CD1c-positive myeloid dendritic cell (primary cell): ENCODE results near the gene SMU1.

Experiments
- DNase-seq: peaks from one replicate; pipeline ENCODE4 v3.0.0-alpha.2; 2016; ENCODE audit errors: extremely low spot score

Gene SMU1

GRCh38 chr9:33044677-33045282 is 31.7 kb downstream of the SMU1 start:
- DNase-seq, result no peak

GRCh38 chr9:33044162-33044673 is 32.3 kb downstream of the SMU1 start:
- peak; percentile 96 for DNase-seq

GRCh38 chr9:33043671-33044070 is 32.8 kb downstream of the SMU1 start:
- peak; percentile 33 for DNase-seq

DNA sequence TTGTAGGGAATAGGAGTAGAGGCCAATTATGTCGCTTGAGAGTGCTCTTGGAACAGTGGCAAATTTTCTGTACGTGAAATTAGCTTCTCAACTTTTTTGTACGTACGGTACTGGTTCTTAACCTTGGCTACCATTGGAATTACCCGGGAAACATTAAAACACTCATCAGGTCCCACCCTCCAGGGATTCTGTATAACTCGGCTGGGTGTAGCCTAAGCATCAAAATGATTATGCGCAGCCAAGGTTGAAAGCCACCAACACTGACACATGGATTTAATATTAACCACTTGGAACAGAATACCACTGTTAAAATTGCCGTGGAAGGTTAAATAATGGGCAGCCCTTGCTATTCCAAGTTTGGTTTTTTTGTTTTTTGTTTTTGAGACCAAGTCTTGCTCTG is 34.0 kb downstream of the SMU1 start:
- no peak for DNase-seq

GRCh38 chr9:33041432-33042188 is 34.9 kb downstream of the SMU1 start:
- DNase-seq, result peak; percentile 68

GRCh38 chr9:33040792-33041431 is 35.6 kb downstream of the SMU1 start:
- DNase-seq, result no peak

DNA sequence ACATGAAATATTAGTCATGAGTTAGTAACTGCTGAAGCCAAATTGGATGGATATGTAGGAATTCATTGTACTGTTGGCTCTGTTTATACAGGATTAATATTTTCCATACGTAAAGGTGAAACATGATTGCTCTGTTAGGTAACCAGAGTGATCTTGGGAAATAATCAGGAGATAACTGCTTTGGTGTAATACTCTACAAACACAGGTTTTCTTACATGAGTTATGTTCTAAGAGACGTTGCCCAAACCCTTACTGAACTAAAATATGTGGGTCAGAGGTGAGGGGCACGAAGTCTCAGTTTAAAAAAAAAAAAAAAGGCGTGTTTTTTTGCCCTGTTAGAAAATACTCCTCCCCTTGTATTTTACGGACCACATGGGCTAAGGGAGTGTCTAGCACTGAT is 43.6 kb downstream of the SMU1 start:
- no peak for DNase-seq

DNA sequence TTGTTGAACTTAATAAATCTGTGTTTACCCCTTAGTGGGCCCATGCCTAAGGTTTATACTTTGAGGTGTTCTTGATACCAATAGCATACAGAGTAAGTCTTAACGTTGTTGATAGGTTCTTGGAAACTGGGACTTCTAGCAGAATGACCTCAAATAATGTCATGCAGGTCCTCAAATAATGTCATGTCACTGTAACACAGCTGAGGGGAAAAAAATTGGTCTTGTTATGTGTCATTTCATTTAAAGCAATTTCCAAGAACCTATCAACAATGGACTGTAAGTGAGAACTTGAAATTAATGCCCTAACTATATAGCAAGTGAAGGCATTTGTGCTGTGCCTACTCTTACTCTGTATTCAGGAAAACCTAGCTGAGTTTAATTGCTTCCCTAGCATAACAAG is 44.2 kb downstream of the SMU1 start:
- no peak for DNase-seq

DNA sequence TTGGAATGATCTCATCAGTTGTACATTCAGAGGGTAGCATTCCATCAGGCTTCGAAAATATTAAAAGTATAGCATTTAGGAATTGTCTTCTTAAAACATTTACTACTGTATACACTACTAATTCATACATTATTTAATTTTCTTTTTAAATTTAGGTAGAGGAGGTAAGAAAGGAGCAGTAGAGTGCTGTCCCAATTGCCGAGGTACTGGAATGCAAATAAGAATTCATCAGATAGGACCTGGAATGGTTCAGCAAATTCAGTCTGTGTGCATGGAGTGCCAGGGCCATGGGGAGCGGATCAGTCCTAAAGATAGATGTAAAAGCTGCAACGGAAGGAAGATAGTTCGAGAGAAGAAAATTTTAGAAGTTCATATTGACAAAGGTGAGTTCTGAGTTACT is 46.2 kb downstream of the SMU1 start:
- no peak for DNase-seq

DNA sequence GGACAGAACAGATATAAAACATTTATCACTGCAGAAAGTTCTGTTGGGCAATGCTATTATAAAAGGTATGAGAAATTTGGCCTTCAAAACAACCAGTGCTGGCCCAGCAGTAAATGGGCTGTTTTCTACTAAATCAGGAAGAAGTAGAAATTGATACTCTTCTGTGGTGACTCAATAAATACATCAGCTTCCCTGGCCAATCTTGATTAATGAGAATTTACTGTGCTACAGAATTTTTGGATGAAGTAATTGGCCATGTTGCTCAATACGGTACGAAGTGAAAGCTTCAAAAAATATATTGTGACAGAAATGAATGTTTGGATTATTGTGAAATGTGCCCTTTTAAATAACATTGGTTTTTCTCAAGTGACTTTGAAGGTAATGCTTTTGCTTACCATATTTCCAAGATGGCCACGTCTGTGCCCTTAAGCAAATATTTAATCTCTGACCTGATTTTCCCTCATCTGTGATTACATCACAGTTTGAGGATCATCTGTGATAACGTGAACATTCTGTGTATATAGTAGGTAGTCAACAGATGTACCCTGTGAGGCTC is 47.2 kb downstream of the SMU1 start:
- peak; percentile 69 for DNase-seq

DNA sequence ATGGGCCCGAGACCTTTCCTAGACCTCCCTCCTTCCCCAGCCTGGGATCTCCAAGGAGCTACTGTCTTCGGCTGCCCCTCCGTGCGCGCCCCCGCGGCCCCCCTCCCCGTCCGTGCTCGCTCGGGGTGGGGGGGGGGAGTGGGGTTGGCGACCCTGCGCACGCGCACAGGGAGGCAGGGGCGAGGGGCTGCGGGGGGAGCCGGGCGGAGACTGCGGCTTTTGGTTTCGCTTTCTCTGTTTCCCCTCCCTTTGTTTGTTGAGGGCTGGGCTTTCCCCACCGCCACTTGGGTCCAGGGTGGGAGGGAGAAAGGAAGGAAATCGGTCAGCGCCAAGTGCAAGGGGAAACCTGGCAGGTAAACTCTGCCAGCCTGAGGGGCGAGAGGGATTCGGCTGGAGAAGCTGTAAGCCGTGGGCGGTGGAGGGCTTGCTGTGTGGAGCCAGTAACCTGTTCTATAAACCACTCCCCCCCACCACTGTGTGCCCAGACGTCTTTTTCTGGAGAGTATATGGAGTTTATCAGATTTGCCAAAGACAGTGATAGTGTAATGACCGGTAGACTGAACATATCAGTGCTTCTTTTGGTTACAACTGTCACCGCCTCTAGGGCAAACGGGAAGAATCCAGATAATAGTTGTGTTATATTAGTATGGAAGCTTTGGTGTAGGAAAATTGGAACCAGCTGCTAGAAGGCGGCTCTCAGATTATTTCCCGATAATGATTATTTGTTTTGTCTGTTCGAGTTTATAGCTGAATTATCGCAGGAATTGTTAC is 50.7 kb downstream of the SMU1 start:
- DNase-seq, result peak; percentile 67

DNA sequence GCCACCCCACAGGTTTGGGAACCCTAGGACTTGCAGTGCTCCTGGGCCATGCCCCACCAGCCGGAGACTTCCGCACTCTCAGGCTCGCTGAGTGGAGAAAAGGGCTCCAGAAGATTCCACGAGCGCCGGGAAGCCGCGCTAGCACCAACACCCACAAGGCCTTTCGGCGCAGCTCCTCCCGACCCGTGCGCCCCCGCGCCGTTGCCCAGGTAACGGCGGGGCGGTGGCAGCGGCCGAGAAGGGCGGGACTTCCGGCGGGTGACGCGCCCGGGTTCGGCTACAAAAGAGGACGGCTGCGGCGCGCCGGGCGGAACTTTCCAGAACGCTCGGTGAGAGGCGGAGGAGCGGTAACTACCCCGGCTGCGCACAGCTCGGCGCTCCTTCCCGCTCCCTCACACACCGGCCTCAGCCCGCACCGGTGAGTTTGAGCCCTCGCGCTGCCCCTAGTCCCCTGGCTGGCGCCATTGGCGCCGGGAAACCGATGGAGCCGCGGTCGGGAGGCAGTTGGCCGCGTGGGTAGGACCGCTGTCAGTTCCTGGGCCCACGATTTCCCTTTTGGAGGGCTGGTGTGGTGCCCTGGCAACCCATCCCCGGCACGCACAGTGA is 51.4 kb downstream of the SMU1 start, which contains the start of gene DNAJA1:
Gene DNAJA1, plus strand, starts transcription at position 308 of the 606 bp plus-strand sequence. CDS start 1,212 bp downstream, outside the sequence.
- peak; percentile 99 for DNase-seq

DNA sequence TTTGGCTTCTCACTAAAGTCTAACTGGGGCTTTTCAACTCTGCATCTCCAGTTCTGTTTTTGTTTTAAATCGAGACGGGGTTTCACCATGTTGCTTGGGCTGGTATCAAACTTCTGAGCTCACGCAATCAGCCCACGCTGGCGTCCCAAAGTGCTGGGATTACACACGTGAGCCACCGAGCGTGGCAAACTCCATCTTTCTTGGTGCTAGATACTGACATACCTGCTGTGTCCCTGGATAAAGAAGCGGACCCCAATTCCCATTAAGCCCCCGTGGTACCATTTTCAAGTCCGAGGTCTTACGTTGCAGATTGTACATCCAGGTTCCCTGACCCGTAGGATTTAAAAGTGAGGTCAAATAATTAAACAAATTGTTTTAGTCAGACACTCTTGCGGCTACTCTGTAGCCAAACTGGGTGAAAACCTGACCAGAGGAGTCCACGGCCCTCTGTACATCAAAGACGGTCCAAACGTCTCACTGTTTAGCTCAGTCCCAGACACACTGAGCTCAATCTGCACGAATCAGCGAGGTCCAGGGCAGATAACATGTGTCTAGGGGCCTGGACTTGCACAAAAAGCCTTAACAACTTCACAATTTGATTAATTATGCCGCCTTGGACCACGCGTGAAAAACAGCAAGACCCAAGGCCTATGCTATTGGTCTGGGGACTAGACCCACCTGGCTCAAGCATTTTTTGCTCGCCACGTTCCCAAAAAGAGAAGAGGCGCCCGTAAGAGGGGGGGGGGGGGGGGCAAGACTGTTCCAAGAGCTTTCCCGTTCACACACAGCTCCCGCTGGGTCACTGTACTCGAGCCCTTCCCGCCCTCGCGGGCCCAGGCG is 52.1 kb downstream of the SMU1 start:
- DNase-seq, result peak; percentile 19

- no peak for DNase-seq
Measured at GRCh38 chr9:33023661-33024060, 52.8 kb downstream of the SMU1 start.

- DNase-seq, result no peak
Measured at GRCh38 chr9:33022755-33023154, 53.7 kb downstream of the SMU1 start.

DNA sequence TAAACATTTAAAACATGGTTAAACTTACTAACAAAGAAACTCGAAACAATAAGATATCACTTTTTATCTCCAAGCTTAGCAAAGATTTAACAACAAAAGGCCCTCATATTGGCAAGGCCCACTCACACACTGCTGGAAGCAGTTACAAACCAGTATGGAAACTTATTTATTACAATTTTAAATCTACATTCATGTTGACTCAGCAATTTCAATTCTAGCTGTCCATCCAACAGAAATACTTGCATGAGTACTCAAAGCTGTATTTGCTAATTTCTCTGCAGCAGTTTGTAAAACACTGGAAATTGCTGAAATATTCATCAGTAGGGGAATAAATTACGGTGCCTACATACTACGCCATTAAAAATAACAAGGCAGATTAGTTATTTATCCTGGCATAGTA is 54.2 kb downstream of the SMU1 start:
- no peak for DNase-seq

DNA sequence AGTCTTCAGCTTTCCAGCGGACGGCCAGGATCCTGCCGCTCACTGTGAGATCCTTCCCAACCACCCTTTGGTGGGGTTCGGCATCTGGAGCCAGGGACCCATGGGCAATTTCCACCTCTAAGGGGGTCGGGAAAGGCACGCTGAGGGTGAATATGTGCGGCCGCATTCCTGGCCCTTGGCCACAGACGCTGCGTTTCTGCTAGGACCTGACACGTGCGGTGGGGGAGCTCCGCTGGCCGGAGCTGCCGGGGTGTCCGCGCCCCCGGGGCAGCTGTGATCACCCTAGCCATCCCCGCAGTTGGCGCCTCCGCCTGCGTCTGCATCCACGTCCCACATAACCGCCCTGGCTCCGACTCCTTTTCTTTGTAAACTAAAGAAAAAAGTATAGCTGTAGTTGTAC is 56.7 kb downstream of the SMU1 start:
- no peak for DNase-seq

- no peak for DNase-seq
Measured at GRCh38 chr9:33017283-33018041, 59.0 kb downstream of the SMU1 start.

DNA sequence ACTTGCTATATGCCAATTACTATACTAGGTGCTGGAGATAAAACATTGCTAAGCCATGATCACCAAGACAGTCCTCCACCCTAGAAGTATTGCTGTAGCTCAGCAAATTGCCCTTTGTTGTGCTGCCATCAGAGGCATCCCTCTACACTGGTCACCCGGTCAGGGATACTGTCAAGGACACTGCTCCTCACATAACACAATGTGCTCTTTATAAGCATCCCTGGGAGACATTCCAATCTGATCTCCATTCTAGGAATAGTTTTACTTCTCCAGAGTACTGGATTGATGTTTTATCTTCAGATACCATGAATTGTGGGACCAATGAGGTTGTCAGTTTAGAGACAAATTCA is 61.8 kb downstream of the SMU1 start:
- no peak for DNase-seq
